Hepatocyte (in vitro differentiated cells): ENCODE measurements around the gene CEP152.

Source experiments
- EZH2 ChIP-seq: fragments of 200-600 bp; sonication (generic); IDR thresholded peaks from 2 replicates; pipeline ENCODE4 v1.6.1; 2016; ENCODE audit warnings: antibody characterized with exemption, mild to moderate bottlenecking, borderline replicate concordance
- TF ChIP-seq, protein P1 (sequence below): fragments of 200-600 bp; sonication (generic); IDR thresholded peaks from 2 replicates; pipeline ENCODE4 v1.5.1; 2016; ENCODE audit warnings: antibody characterized with exemption, mild to moderate bottlenecking; ENCODE audit not compliant: poor library complexity

DNA sequence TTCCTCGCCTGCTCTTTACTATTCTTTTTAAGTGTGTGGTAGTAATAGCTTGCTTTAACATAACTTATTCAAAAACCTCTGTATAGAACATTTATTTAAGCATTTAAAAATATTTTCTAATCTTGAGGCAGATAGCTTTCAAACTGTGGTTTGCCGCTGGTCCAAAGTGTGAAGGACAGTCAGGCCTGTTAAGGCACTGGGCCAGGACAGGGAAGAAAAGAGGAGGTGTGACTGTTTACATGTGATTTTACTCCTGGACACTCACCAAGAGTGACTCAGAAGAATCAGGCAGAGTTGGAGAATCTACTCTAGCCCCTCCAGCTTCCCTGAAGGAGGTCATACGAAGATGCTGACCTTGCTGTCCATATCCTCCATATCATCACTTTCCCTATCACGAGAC, 44.7 kb downstream of the CEP152 start:
- TF ChIP-seq EZH2: no peak
- TF ChIP-seq, protein P1, sequence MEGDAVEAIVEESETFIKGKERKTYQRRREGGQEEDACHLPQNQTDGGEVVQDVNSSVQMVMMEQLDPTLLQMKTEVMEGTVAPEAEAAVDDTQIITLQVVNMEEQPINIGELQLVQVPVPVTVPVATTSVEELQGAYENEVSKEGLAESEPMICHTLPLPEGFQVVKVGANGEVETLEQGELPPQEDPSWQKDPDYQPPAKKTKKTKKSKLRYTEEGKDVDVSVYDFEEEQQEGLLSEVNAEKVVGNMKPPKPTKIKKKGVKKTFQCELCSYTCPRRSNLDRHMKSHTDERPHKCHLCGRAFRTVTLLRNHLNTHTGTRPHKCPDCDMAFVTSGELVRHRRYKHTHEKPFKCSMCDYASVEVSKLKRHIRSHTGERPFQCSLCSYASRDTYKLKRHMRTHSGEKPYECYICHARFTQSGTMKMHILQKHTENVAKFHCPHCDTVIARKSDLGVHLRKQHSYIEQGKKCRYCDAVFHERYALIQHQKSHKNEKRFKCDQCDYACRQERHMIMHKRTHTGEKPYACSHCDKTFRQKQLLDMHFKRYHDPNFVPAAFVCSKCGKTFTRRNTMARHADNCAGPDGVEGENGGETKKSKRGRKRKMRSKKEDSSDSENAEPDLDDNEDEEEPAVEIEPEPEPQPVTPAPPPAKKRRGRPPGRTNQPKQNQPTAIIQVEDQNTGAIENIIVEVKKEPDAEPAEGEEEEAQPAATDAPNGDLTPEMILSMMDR: no peak
